Stimulated activated CD8-positive, alpha-beta memory T cell treated with anti-CD3 and anti-CD28 coated beads, Interleukin-4, amount 100 ng/mL, for 1 hour (primary cell): ENCODE results near the gene LCN12.
A peak's percentile ranks its signal among the peaks of the same experiment; 100 is the strongest.
"Not testable (repeated sequence)": the region's sequence is repeated elsewhere in the genome, so short reads cannot be mapped to it uniquely, and the experiment has no call there.

Source experiments
- DNase-seq, 2 donors: peaks; one replicate each; pipeline ENCODE4 v3.0.0-alpha.2; 2020; ENCODE audit warnings: low read depth in 2 of 2, low spot score in 1 of 2

LCN12 gene

DNA sequence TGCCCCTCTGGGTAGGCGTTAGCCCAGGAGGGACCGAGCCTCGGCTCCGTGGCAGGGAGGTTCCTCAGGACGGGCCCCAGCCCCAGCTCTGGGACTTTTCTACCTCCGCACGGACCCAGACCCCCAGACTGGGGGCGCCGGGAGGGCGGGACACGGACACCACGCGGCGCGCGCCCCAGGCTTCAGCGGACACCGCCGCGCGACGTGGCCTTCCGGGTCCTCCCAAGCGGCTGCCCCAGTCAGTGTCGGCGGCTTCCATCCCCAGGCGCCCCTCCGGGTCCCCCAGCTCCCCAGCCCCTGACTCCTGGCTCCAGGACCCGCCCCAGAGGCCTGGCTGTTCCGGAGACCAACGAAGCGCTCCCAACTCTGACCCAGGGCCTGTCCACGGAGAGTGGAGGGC lies 33.8 kb downstream of the LCN12 start:
- no peak for DNase-seq

DNA sequence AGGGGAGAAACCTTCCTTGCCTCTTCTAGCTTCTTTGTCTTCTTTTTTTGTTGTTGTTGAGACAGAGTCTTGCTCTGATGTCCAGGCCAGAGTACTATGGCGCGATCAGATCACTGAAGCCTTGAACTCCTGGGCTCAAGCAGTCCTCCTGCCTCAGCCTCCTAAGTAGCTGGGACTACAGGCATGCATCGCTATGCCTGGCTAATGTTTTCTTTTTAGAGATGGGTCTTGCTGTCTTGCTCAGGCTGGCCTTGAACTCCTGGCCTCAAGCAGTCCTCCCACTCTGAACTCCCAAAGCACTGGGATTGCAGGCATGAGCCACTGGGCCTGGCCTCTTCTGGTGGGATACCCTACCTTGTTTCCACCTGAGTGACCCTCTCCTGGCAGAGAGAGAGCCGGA lies 36.8 kb downstream of the LCN12 start:
- DNase-seq = no peak

DNA sequence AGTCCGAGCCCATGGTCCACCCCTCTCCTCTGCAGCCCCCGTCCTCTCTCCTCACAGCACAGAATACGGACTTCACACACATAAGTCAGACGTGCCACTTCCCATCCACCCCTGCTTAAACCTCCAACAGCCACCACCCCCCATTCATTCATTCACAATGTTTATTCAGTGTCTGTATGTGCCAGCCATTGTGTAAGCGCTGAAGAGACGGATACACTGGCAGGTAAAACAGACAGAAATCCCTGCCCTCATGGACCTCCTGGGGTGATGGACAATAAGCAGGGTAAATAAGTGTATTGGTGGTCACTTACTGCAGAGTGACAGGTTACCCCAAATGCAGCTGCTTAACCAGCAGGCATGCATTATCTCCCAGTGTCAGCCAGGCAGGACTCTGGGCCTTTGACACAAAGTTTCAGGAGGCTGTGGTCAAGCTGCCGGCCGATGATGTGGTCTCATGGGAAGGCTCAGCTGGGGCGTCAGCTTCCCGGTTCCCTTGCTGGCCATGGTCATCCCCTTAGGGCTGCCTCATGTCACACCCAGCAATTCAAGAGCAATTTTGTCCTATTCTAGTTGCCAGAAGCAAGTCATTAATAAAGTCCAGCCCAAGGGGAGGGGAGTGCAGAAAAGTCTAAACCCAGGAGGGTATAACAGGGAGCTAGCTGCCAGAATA lies 38.3 kb downstream of the LCN12 start:
- DNase-seq = no peak

- DNase-seq = peak; percentile 88 to 89
Observed at GRCh38 chr9:136991993-136992818, 40.1 kb downstream of the LCN12 start, which contains the start of gene PAXX. Gene PAXX (plus strand): TSS chr9:136992422. CDS start chr9:136992444, 22 bp downstream.

GRCh38 chr9:136992819-136993369 lies 40.8 kb downstream of the LCN12 start:
- no peak for DNase-seq

DNA sequence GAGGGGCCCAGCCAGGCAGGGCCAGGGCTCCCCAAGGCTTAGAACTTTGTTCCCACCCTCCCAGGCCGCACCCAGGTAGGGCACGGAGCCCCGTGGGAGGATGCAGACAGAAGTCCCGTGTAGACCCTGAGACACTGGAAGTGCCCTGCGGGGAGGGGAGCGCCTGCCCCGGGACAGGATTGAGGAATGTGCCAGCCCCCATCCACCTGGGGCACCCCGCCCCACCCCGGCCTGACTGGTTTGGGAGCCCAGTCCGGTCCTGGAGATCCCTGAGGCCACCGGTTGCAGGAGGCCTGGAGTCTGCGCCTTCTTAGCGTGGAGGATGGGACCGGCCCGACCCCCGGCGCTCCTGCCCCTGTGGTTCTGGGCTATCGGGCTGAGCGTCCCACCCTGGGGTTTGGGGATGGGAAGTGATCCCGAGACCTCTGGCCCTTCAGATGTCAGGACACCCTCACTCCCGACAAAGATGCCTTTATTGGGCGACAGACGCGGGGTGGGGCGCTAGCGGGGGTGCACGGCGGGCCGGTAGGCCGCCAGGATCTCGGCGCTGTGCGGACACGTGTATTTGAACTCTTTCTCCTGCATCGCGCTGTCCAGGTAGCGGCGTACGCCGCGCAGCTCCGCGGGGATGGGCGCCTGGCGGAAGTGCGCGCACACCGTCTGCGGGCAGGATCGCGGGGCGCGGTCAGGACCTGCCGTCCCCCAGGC lies 42.3 kb downstream of the LCN12 start:
- DNase-seq = no peak

- no peak for DNase-seq
Observed at GRCh38 chr9:136994888-136995230, 42.8 kb downstream of the LCN12 start.

DNA sequence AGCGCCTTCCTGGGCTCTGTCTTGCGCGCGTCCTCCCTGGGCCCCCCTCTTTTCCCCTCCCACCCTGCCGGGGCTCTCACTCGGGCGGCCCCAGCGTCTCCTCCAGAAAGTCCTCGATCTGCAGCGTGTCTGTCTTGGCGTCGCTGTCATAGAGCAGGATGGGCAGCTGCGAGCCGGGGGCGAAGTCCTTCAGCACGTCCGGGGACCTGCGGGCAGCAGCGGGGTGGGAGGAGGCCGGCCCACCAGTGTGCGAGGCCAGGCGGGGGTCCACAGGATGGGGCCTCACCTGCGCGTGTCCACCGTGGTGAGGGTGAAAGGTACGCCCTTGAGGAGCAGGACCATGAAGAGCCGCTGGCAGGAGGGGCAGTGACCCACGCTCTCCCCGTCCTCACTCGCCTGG lies 43.3 kb downstream of the LCN12 start:
- DNase-seq = no peak

DNA sequence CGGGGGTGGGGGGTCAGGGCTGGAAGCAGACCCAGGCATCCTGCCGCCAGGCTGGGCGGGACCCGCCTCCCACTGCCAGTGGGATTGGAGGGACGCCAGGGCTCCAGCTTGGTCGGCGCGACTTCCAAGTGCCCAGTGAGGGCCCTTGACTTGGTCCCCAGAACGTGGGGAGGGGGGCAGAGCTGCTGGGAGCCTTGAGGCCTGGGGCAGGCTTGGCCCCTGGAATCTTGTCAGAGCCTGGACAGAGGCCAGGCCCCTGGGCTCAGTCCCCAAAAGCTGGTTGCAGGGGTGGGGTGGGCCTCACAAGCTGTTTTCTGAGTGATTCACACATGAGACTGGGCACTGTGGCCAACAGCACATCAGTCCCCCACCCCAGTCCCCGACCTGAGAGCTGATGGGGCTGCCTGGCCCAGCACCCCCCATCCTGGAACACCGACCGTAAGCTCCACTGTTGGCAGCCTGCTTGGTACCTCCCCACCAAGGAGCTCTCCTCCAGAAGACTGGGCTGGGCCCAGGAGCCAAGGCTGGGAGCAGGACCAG lies 43.8 kb downstream of the LCN12 start:
- no peak for DNase-seq

- DNase-seq = peak; percentile 30 to 35
Observed at GRCh38 chr9:136996361-136997292, 44.6 kb downstream of the LCN12 start, which contains the start of gene CLIC3. Gene CLIC3 (minus strand): TSS chr9:136996568. CDS start chr9:136996543, 25 bp downstream.

- DNase-seq = no peak
Observed at GRCh38 chr9:136997371-136997770, 45.3 kb downstream of the LCN12 start.

- DNase-seq = no peak
Observed at GRCh38 chr9:136997830-136998234, 45.8 kb downstream of the LCN12 start.

GRCh38 chr9:137000177-137000930 lies 48.3 kb downstream of the LCN12 start:
- no peak for DNase-seq

DNA sequence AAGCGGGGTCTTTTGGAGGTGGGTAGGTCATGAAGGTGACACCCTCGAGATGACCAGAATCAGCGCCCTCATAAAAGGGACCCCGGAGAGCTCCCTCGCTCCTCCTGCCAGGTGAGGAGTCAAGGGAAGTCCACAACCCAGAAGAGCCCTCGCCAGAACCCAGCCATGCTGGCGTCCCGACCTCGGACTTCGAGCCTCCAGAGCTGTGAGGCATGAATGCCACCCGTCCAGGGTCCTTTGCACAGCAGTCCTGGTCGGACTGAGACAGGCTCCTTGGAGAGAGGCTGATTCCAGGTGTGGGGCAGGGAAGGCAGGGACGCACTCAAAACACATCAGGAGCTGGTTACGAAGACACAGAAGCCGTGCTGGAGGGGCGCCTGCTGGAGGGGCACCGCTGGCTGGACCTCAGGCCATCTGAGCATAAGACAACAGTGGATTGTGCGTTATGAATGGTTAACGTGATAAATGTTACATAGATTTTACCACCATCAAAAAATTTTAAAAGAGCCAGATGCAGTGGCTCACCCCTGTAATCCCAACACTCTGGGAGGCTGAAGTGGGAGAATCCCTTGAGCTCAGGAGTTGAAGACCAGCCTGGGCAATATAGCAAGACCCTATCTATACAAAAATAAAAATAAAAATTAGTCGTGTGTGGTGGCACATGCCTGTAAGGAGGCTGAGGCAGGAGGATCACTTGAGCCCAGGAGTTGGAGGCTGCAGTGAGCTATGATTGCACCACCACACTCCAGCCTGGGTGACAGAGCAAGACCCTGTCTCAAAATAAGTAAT lies 50.0 kb downstream of the LCN12 start:
- no peak for DNase-seq

DNA sequence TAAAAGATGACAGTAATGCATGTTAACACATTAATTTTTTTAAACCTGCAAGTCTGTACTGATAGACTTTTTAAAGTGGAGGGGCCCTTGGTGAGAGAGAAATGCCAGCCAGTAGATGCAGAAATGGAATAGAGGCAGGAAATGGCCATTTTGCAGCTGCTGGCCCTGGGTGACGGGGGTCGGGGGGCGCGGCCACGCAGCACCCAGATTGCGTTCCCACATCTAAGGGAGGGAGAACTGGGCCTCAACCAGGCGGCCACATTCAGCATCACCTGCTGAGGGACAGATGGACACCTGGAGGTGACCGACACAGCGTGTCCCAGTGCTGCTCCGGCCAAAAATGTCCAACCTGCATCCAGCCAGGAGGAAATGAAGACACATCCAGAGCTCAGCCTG lies 50.6 kb downstream of the LCN12 start:
- DNase-seq = no peak

DNA sequence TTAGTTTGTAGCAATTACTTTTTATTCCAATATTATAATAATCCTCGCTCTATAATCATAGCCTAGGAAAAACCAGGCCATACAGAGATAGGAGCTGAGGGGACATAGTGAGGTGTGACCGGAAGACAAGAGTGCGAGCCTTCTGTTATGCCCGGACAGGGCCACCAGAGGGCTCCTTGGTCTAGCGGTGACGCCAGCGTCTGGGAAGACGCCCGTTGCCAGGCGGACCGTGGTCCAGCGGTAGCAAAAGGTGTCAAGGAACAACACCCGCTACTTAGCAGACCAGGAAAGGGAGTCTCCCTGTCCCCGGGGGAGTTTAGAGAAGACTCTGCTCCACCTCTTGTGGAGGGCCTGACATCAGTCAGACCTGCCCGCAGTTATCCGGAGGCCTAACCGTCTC lies 52.2 kb downstream of the LCN12 start:
- not testable (repeated sequence) for DNase-seq
